ENCODE measurements around the gene SNX15.

DNA sequence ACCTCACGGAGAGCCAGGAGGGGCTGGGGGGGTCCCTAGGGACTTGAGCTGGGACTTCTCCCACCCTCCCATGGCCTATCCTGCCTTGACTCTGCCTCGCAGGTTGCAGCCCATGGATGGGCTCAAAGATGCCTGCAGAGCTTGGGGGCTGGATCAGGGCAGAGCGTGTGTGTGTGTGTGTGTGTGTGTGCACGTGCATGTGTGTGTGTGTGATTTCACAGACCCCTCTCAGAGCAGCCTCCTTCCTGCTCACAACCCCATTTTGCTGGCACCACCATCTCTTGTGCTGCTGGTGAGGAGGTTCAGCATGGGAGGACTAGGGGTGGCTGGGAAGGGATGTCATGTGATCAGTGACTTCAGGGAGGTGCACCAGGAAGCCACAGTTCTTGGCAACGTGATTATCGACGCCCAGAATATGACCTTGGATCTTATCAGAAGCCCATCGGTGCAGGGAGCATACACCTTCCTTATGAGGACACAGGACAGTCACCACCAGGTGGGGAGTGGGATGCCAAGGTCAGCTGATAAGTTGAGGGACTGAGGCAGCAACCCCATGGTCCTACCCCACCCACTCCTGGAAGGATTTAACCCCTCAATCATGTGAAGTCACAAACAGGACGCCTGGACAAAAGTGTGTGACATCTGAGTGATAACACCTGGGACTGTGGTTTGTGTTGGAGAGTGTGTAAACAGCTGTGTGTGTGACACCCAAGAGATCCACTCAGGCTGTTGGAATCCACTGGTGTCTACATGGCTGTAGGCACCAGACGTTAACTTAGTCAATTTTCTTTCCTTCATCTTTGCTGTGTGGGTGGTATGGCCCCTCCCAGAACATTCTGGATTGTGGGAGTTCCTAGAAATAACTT lies 33.0 kb downstream of the SNX15 start:
- TF ChIP-seq SUZ12 (IDR thresholded peaks at IDR 0.05; ENCODE audit: extremely low read depth, insufficient read depth, insufficient read length) (no peak), ZNF274 (IDR thresholded peaks at IDR 0.05; ENCODE audit: low read depth, low read length) (no peak)
